ENCODE results near the gene CD7. TPM values are rescaled to one million over a fixed set of nuclear protein-coding genes. Genes with fewer than 3 reads are reported as not detected.

The CD7 gene
- total RNA-seq, 1 experiment from 2014 or later = 0.77 TPM

DNA sequence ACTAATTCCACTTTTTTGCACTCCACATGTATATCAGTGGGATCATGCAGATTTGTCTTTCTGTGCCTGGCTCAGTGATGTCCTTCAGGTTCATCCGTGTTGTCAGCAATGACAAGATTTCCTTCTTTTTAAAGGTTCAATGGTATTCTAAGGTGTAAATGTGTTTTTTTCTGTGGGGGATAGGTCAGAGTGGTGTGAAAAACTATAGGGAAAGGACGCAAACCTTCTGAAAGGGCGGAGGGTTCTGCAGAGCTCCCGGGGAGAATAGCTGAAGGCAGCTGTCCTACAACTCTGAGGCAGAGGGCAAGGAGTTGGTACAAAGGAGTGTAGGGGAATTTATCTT lies 22.0 kb downstream of the CD7 start:
- BruUV-seq (replicated peaks) = no TSS peak
- H3K4me1 ChIP-seq (ENCODE audit: control insufficient read depth, insufficient read depth, low read length) = peaks cover 68% of the 10 kb centered on the region
- H3K27me3 ChIP-seq (ENCODE audit: control insufficient read depth, insufficient read depth, low read length) = no peaks in the 10 kb centered on the region
- no peak for DNase-seq (ENCODE audit: low read depth, low spot score)
- intact Hi-C loops (cut with micrococcal nuclease; ENCODE audit: unreplicated experiment) (loop anchor here (5.0 kb wide), 1 partner anchor 37 kb away; the partner anchor contains the start of gene SECTM1), in situ Hi-C loops (cut with HindIII; ENCODE audit: low pct_unique_long_range_greater_than_20kb, low sequenced_read_pairs) (loop anchor here (10.0 kb wide), 1 partner anchor 49 kb away; no protein-coding TSS in a partner anchor)
- ChIA-PET POLR2A (interaction anchor here (0.7 kb wide), 1 partner anchor 53 kb away, joined by 5 read pairs; no protein-coding TSS in a partner anchor), CTCF (interaction anchor here (0.6 kb wide), 1 partner anchor 179 kb away, joined by 4 read pairs; no protein-coding TSS in a partner anchor)
- H3K27ac ChIP-seq (ENCODE audit: low read length) = peak overlapping the region; percentile 4
- no peaks in the 10 kb centered on the region for H3K9me3 ChIP-seq (ENCODE audit: control insufficient read depth, insufficient read depth, low read depth, low read length)
- no peak for ATAC-seq
- H3K36me3 ChIP-seq (ENCODE audit: control insufficient read depth, insufficient read depth, low read length) = no peaks in the 10 kb centered on the region; the same call in 1 of the 2 replicates
- no peak overlapping the region for H3K4me3 ChIP-seq (ENCODE audit: low read depth in 2 of 2, low read length in 2 of 2)
- TF ChIP-seq, protein P1, sequence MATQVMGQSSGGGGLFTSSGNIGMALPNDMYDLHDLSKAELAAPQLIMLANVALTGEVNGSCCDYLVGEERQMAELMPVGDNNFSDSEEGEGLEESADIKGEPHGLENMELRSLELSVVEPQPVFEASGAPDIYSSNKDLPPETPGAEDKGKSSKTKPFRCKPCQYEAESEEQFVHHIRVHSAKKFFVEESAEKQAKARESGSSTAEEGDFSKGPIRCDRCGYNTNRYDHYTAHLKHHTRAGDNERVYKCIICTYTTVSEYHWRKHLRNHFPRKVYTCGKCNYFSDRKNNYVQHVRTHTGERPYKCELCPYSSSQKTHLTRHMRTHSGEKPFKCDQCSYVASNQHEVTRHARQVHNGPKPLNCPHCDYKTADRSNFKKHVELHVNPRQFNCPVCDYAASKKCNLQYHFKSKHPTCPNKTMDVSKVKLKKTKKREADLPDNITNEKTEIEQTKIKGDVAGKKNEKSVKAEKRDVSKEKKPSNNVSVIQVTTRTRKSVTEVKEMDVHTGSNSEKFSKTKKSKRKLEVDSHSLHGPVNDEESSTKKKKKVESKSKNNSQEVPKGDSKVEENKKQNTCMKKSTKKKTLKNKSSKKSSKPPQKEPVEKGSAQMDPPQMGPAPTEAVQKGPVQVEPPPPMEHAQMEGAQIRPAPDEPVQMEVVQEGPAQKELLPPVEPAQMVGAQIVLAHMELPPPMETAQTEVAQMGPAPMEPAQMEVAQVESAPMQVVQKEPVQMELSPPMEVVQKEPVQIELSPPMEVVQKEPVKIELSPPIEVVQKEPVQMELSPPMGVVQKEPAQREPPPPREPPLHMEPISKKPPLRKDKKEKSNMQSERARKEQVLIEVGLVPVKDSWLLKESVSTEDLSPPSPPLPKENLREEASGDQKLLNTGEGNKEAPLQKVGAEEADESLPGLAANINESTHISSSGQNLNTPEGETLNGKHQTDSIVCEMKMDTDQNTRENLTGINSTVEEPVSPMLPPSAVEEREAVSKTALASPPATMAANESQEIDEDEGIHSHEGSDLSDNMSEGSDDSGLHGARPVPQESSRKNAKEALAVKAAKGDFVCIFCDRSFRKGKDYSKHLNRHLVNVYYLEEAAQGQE (IDR thresholded peaks at IDR 0.05; ENCODE audit: insufficient read depth in 1 of 2, low read depth in 2 of 2, low read length in 1 of 2) = no peak
- no peak for TF ChIP-seq POLR2AphosphoS5 (IDR thresholded peaks at IDR 0.05; ENCODE audit: low read depth, low read length)
- TF ChIP-seq TCF7L2 (IDR thresholded peaks at IDR 0.05; ENCODE audit: low read depth, low read length) = no peak
- no peak for TF ChIP-seq SIN3A (IDR thresholded peaks at IDR 0.05; ENCODE audit: borderline replicate concordance, insufficient read depth, low read depth, low read length)
- TF ChIP-seq, protein P2, sequence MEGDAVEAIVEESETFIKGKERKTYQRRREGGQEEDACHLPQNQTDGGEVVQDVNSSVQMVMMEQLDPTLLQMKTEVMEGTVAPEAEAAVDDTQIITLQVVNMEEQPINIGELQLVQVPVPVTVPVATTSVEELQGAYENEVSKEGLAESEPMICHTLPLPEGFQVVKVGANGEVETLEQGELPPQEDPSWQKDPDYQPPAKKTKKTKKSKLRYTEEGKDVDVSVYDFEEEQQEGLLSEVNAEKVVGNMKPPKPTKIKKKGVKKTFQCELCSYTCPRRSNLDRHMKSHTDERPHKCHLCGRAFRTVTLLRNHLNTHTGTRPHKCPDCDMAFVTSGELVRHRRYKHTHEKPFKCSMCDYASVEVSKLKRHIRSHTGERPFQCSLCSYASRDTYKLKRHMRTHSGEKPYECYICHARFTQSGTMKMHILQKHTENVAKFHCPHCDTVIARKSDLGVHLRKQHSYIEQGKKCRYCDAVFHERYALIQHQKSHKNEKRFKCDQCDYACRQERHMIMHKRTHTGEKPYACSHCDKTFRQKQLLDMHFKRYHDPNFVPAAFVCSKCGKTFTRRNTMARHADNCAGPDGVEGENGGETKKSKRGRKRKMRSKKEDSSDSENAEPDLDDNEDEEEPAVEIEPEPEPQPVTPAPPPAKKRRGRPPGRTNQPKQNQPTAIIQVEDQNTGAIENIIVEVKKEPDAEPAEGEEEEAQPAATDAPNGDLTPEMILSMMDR (IDR thresholded peaks at IDR 0.05) = no peak

DNA sequence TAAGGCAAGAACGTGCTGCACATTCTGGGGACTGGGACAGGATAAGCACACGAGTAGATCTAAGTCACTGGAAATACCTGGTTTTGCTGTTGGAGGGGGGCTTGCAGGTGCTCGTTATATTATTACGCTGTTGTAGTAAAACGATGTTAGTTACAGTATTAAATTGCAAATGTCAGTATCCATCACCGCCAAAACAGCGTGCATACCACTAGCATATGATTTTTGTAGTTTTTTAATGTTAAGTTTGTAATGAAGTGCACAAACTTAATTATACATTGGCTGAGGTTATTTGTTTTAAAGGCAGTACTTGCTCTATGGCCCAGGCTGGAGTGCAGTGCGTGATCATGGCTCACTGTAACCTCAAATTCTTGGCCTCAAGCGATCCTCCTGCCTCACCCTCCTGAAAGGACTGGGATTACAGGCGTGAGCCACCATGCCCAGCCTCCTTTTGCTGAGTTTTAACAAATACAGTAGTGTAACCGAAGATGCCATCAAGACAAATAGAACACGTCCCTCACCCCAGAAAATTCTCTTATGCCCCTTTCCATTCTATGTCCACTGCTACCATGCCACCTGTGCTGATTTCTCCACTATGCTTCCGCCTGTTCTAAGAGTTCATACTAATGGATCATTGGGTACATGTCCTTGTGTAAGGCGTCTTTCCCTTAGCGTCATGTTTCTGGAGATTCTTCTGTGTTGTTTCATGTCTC lies 23.2 kb downstream of the CD7 start:
- ATAC-seq = no peak
- H3K27me3 ChIP-seq (ENCODE audit: control insufficient read depth, insufficient read depth, low read length) = no peaks in the 10 kb centered on the region
- no peak for DNase-seq (ENCODE audit: low read depth, low spot score)
- TF ChIP-seq POLR2AphosphoS5 (IDR thresholded peaks at IDR 0.05; ENCODE audit: low read depth, low read length) = peak; percentile 63
- TF ChIP-seq, protein P1 (IDR thresholded peaks at IDR 0.05; ENCODE audit: insufficient read depth in 1 of 2, low read depth in 2 of 2, low read length in 1 of 2) = no peak
- H3K36me3 ChIP-seq (ENCODE audit: control insufficient read depth, insufficient read depth, low read length) = no peaks in the 10 kb centered on the region; the same call in 1 of the 2 replicates
- H3K4me3 ChIP-seq (ENCODE audit: low read depth in 2 of 2, low read length in 2 of 2) = peak overlapping the region; percentile 45 to 48
- H3K9me3 ChIP-seq (ENCODE audit: control insufficient read depth, insufficient read depth, low read depth, low read length) = no peaks in the 10 kb centered on the region
- H3K4me1 ChIP-seq (ENCODE audit: control insufficient read depth, insufficient read depth, low read length) = peaks cover 67% of the 10 kb centered on the region
- TSS peak; percentile 98 for BruUV-seq (replicated peaks)
- intact Hi-C loops (cut with micrococcal nuclease; ENCODE audit: unreplicated experiment) = no loop called here
- POLR2A ChIA-PET = interaction anchor here (0.7 kb wide), 1 partner anchor 32 kb away, joined by 3 read pairs; no protein-coding TSS in a partner anchor
- CTCF ChIA-PET = interaction anchor here (0.7 kb wide), 2 partner anchors 11 to 123 kb away, joined by 3 to 5 read pairs; no protein-coding TSS in a partner anchor
- in situ Hi-C loops (cut with HindIII; ENCODE audit: low pct_unique_long_range_greater_than_20kb, low sequenced_read_pairs) = loop anchor here (10.0 kb wide), 1 partner anchor 51 kb away; no protein-coding TSS in a partner anchor
- peak overlapping the region; percentile 85 for H3K27ac ChIP-seq (ENCODE audit: low read length)

Measured in Panc1 (cell line).